K562 (cell line): Measurements from ENCODE around the gene CPS1. TPM values are rescaled to one million over a fixed set of nuclear protein-coding genes. Genes with fewer than 3 reads are reported as not detected.

ENCODE experiments used
- ATAC-seq: fragments of 200-7000 bp; cut with Tn5 transposase; 3 replicates; pipeline ENCODE4 v1.9.1; 2020; ENCODE audit warnings: moderate library complexity
- BruUV-seq: library from RNA; stranded (reverse); fragments of 400-500 nt; replicated peaks from 2 replicates; lab custom pipeline; 2021; lab: Mats Ljungman, UMichigan
- CTCF ChIA-PET: fragments of 300-600 bp; formaldehyde crosslinking; extraction: SDS; loops from one replicate; lab custom pipeline; 2021; ENCODE audit warnings: low intra/inter-chr PET ratio; lab: Yijun Ruan, JAX
- POLR2A ChIA-PET: fragments of 300-600, 350-650 bp; sonication (Branson Sonifier 250); formaldehyde crosslinking; extraction: SDS; loops from one replicate; lab custom pipeline; 2021; ENCODE audit warnings: antibody characterized with exemption, inconsistent platforms; lab: Yijun Ruan, JAX
- DNase-seq, 4 experiments: peaks; one replicate each; pipeline versions ENCODE4 v3.0.0 to v3.0.0-alpha.2; 2011 to 2018; ENCODE audit warnings: low spot score in 3 of 4, mixed read lengths in 3 of 4; ENCODE audit errors: extremely low read depth in 1 of 4
- FAIRE-seq: peaks from 2 replicates; lab custom pipeline; 2011; peaks lifted over from hg19 to GRCh38; lab: Jason Lieb, UNC
- H2AFZ ChIP-seq: 2 replicates; pipeline ENCODE4 v1.6.0; 2011; ENCODE audit warnings: low read depth, low read length, control low read depth, inconsistent platforms
- H3K27ac ChIP-seq: fragments of 200-600 bp; 3 replicates; pipeline ENCODE4 v1.8.0; 2011; ENCODE audit warnings: low read depth, mild to moderate bottlenecking, control low read depth, inconsistent platforms, low read length, moderate library complexity, mixed read lengths; ENCODE audit errors: extremely low read depth
- H3K27me3 ChIP-seq, 2 experiments: fragments of 300-600 bp in 1 of 2; 2 replicates in 1 of 2; 3 replicates in 1 of 2; pipeline versions ENCODE4 v1.6.0 to v1.8.0; 2011; ENCODE audit warnings: inconsistent platforms in 2 of 2, low read length in 2 of 2, mild to moderate bottlenecking in 1 of 2, mixed read lengths in 1 of 2, moderate library complexity in 1 of 2; ENCODE audit not compliant: control insufficient read depth in 2 of 2, insufficient read depth in 2 of 2
- H3K36me3 ChIP-seq: fragments of 300-600 bp; 3 replicates; pipeline ENCODE4 v1.8.0; 2011; ENCODE audit warnings: mild to moderate bottlenecking, low read length, inconsistent platforms; ENCODE audit not compliant: control insufficient read depth, insufficient read depth
- H3K4me1 ChIP-seq, 2 experiments: fragments of 200-600 bp in 1 of 2; replicated peaks in 1 of 2; 2 replicates in 1 of 2; 3 replicates in 1 of 2; pipeline versions ENCODE4 v1.5.1 to v1.8.0; 2011; ENCODE audit warnings: inconsistent platforms in 2 of 2, low read length in 2 of 2, mild to moderate bottlenecking in 1 of 2, mixed read lengths in 1 of 2, moderate library complexity in 1 of 2; ENCODE audit not compliant: control insufficient read depth in 2 of 2, insufficient read depth in 2 of 2
- H3K4me2 ChIP-seq: 2 replicates; pipeline ENCODE4 v1.6.1; 2011; ENCODE audit warnings: low read length, control low read depth, inconsistent platforms, mixed read lengths; ENCODE audit not compliant: insufficient read depth
- H3K4me3 ChIP-seq: fragments of 200-600 bp; sonication (generic), shearing (Covaris generic); 2 replicates; pipeline ENCODE4 v1.5.1; 2016; ENCODE audit warnings: control low read depth, inconsistent platforms
- H3K79me2 ChIP-seq: fragments of 200-600 bp; 3 replicates; pipeline ENCODE4 v1.8.0; 2011; ENCODE audit warnings: low read length, inconsistent platforms; ENCODE audit not compliant: control insufficient read depth, insufficient read depth
- H3K9ac ChIP-seq, 2 experiments: 2 replicates each; pipeline versions ENCODE4 v1.6.0 to v1.6.1; 2011; ENCODE audit warnings: low read depth in 2 of 2, low read length in 2 of 2, control low read depth in 1 of 2, inconsistent platforms in 1 of 2, mild to moderate bottlenecking in 1 of 2, mixed read lengths in 1 of 2; ENCODE audit not compliant: insufficient read depth in 1 of 2
- H3K9me1 ChIP-seq: one replicate; pipeline ENCODE4 v1.6.0; 2011; ENCODE audit warnings: inconsistent platforms, mild to moderate bottlenecking, low read length, moderate library complexity; ENCODE audit not compliant: control insufficient read depth, insufficient read depth
- H3K9me3 ChIP-seq: replicated peaks from 2 replicates; pipeline ENCODE4 v1.5.1; 2011; ENCODE audit warnings: low read depth, low read length, inconsistent platforms; ENCODE audit not compliant: control insufficient read depth, insufficient read depth
- H4K20me1 ChIP-seq: replicated peaks from 2 replicates; pipeline ENCODE4 v1.6.1; 2011; ENCODE audit warnings: low read length, inconsistent platforms, mixed read lengths; ENCODE audit not compliant: control insufficient read depth, insufficient read depth
- CGGBP1 ChIP-seq: fragments of 250-450 bp; sonication (Bioruptor Pico); IDR thresholded peaks from 2 replicates; pipeline ENCODE4 v1.9.0; 2021; ENCODE audit warnings: mild to moderate bottlenecking
- FOXA1 ChIP-seq: fragments of 450-650 bp; IDR thresholded peaks from 2 replicates; pipeline ENCODE4 v1.6.1; 2016; ENCODE audit warnings: mild to moderate bottlenecking, borderline replicate concordance
- GATAD2B ChIP-seq: fragments of 450-650 bp; IDR thresholded peaks from 2 replicates; pipeline ENCODE4 v1.6.1; 2017; ENCODE audit warnings: mild to moderate bottlenecking, borderline replicate concordance
- MAFK ChIP-seq: IDR thresholded peaks from 2 replicates; pipeline ENCODE4 v1.6.1; 2011; ENCODE audit warnings: low read length, improper control_type of control experiment
- MECOM ChIP-seq: fragments of 250-450 bp; sonication (Bioruptor Pico); IDR thresholded peaks from 2 replicates; pipeline ENCODE4 v1.8.0; 2022; ENCODE audit warnings: inconsistent platforms
- RAD51 ChIP-seq: fragments of 450-650 bp; IDR thresholded peaks from 2 replicates; pipeline ENCODE4 v1.7.1; 2016; ENCODE audit warnings: low read depth, mild to moderate bottlenecking, borderline replicate concordance
- SNAPC5 ChIP-seq: fragments of 250-450 bp; sonication (Bioruptor Pico); IDR thresholded peaks from 2 replicates; pipeline ENCODE4 v1.8.0; 2021; ENCODE audit warnings: moderate library complexity, mild to moderate bottlenecking, inconsistent platforms
- SNRNP70 ChIP-seq: fragments of 200-400 bp; formaldehyde crosslinking; optimal IDR thresholded peaks from 2 replicates; pipeline ENCODE3; 2017; ENCODE audit warnings: low read depth, low read length
- SRSF3 ChIP-seq: fragments of 200-400 bp; formaldehyde crosslinking; IDR thresholded peaks from 2 replicates; pipeline ENCODE4 v1.6.1; 2016; ENCODE audit warnings: mild to moderate bottlenecking, low read length, moderate library complexity; ENCODE audit not compliant: insufficient read depth
- TEAD4 ChIP-seq, 2 experiments: sonication (generic) in 1 of 2; formaldehyde crosslinking in 1 of 2; IDR thresholded peaks; 2 replicates each; pipeline versions ENCODE4 v1.6.1 to v1.8.0; 2012 to 2022; ENCODE audit warnings: borderline replicate concordance in 1 of 2, inconsistent platforms in 1 of 2, low read length in 1 of 2, mild to moderate bottlenecking in 1 of 2, missing genetic modification reagents in 1 of 2
- ZBTB9 ChIP-seq: fragments of 450-650 bp; formaldehyde crosslinking; IDR thresholded peaks from 2 replicates; pipeline ENCODE4 v1.4.0; 2020; ENCODE audit warnings: mild to moderate bottlenecking, moderate library complexity
- ZNF263 ChIP-seq: sonication (generic); formaldehyde crosslinking; IDR thresholded peaks from 2 replicates; pipeline ENCODE4 v1.8.0; 2022; ENCODE audit warnings: mild to moderate bottlenecking, missing genetic modification reagents, borderline replicate concordance
- ZNF77 ChIP-seq: fragments of 250-450 bp; sonication (Bioruptor Pico); IDR thresholded peaks from 2 replicates; pipeline ENCODE4 v1.5.0; 2020
- WGBS: fragments of 100-300 bp; shearing (Covaris generic); methylation state at CpG from one replicate; pipeline ENCODE4 v1.1.6; 2016; ENCODE audit warnings: low coverage, mixed read lengths; ENCODE audit not compliant: insufficient coverage; ENCODE audit errors: missing lambda C conversion rate; 5-methylcytosine and 5-hydroxymethylcytosine counted together
- in situ Hi-C: fragments of 300-500 bp; cut with MboI; formaldehyde crosslinking; loops from 4 replicates; pipeline ENCODE4 v1.15.0; 2018; ENCODE audit warnings: inconsistent platforms, mixed read lengths
- intact Hi-C: fragments of 100-400 bp; cut with micrococcal nuclease; formaldehyde crosslinking; loops from 2 replicates; pipeline ENCODE4 v1.14.2; 2022
- polyA plus RNA-seq, 8 experiments: library from polyadenylated mRNA; depleted of rRNA in 4 of 8; stranded (reverse) in 5 of 8; unstranded in 3 of 8; fragments of >200 nt; fragmentation: Nextera tagmentation in 2 of 8; fragmentation: Illumina TruSeq in 1 of 8; extraction: Ambion mirVana in 2 of 8; extraction: Trizol in 1 of 8; gene quantifications; 2 replicates each; pipeline versions ENCODE4 v1.2.1 to v1.2.3, GENCODE V29; 2011 to 2014; ENCODE audit warnings: inconsistent platforms in 1 of 8, missing spikeins in 1 of 8
- total RNA-seq, 7 experiments: library from RNA; depleted of rRNA in 6 of 7; stranded (reverse); fragments of >200 nt in 6 of 7; fragmentation: Illumina TruSeq in 2 of 7; extraction: Trizol in 2 of 7; gene quantifications; 2 replicates each; pipeline versions ENCODE4 v1.2.1 to v1.2.3, GENCODE V29; 2011 to 2021; ENCODE audit warnings: low replicate concordance in 1 of 7

Gene CPS1
- total and polyA plus RNA-seq, 9 of the 15 experiments (the other 6 are each of a cell fraction or from before 2014, with no cell fraction given): 2.4 to 13.5 (median 6.0) TPM

- Histone ChIP-seq H3K4me2 (no peak overlapping the region), H3K9me1 (no peaks in the 10 kb centered on the region), H3K9me3 (no peaks in the 10 kb centered on the region), H3K79me2 (no peaks in the 10 kb centered on the region), H3K27me3 (no peaks in the 10 kb centered on the region), H3K4me3 (no peak overlapping the region), H4K20me1 (no peaks in the 10 kb centered on the region), H3K27ac (no peak overlapping the region), H2AFZ (no peak overlapping the region), H3K4me1 (no peaks in the 10 kb centered on the region), H3K36me3 (no peaks in the 10 kb centered on the region), H3K9ac (no peak overlapping the region)
- no peak for TF ChIP-seq MAFK
- no peak for TF ChIP-seq SRSF3
- no peak for TF ChIP-seq SNAPC5
- TF ChIP-seq ZBTB9 (CRISPR knock-in tag): no peak
- TF ChIP-seq GATAD2B: no peak
- no peak for TF ChIP-seq FOXA1
- no peak for TF ChIP-seq ZNF263 (CRISPR knock-in tag)
- TF ChIP-seq ZNF77 (CRISPR knock-in tag): no peak
- no peak for TF ChIP-seq MECOM (CRISPR knock-in tag)
- TF ChIP-seq CGGBP1 (CRISPR knock-in tag): no peak
- no peak for TF ChIP-seq TEAD4 (IDR thresholded peaks at IDR 0.05; ENCODE audit: low read length)
- TF ChIP-seq TEAD4 (CRISPR knock-in tag; IDR thresholded peaks at IDR 0.05; ENCODE audit: borderline replicate concordance): no peak
- no peak for TF ChIP-seq RAD51
- no peak for TF ChIP-seq SNRNP70
- in situ Hi-C loops (no loop called here), intact Hi-C loops (no loop called here)
- BruUV-seq: no TSS peak
- WGBS: 12% methylated on average over 4 of the region's 4 CpGs
- CTCF ChIA-PET: no interaction called here
- POLR2A ChIA-PET: no interaction called here
- DNase-seq (no peak), FAIRE-seq (no peak), ATAC-seq (no peak)
These were observed 36.3 kb downstream of the CPS1 start for GRCh38 chr2:210592726-210593125.
